Retinal pigment epithelial cell (primary cell): ENCODE results near the gene ERVMER34-1.
A peak's percentile ranks its signal among the peaks of the same experiment; 100 is the strongest.

Experiments
- DNase-seq: peaks from one replicate; pipeline ENCODE4 v3.0.0-alpha.2; 2010; ENCODE audit warnings: low read depth
- H3K4me3 ChIP-seq: 2 replicates; pipeline ENCODE4 v1.5.1; 2011; ENCODE audit warnings: mild to moderate bottlenecking, low read length, control low read depth, moderate library complexity
- CTCF ChIP-seq: conservative IDR thresholded peaks from 2 replicates; pipeline ENCODE4 v1.5.1; 2011; ENCODE audit warnings: low read depth, low read length, control low read depth, inconsistent platforms

Gene ERVMER34-1

GRCh38 chr4:52750819-52751486 is at the start of gene ERVMER34-1:
Gene ERVMER34-1, minus strand, starts transcription at chr4:52751425. Its CDS starts 5,905 bp downstream, at chr4:52745520.
- TF ChIP-seq CTCF: no peak
- peak within 1 kb of the TSS; percentile 54 for H3K4me3 ChIP-seq
- DNase-seq: no peak

GRCh38 chr4:52799813-52800212 is 48.6 kb upstream of the ERVMER34-1 start:
- TF ChIP-seq CTCF: no peak
- H3K4me3 ChIP-seq: no peak overlapping the region
- DNase-seq: no peak

GRCh38 chr4:52795533-52795932 is 44.3 kb upstream of the ERVMER34-1 start:
- DNase-seq: no peak
- no peak for TF ChIP-seq CTCF
- no peak overlapping the region for H3K4me3 ChIP-seq

GRCh38 chr4:52791936-52792335 is 40.7 kb upstream of the ERVMER34-1 start:
- TF ChIP-seq CTCF: no peak
- DNase-seq: no peak
- H3K4me3 ChIP-seq: no peak overlapping the region

GRCh38 chr4:52789774-52790173 is 38.5 kb upstream of the ERVMER34-1 start:
- no peak overlapping the region for H3K4me3 ChIP-seq
- no peak for TF ChIP-seq CTCF
- no peak for DNase-seq

- peak overlapping the region; percentile 19 for H3K4me3 ChIP-seq
- DNase-seq: peak; percentile 73
- TF ChIP-seq CTCF: no peak
Measured at GRCh38 chr4:52788806-52789205, 37.6 kb upstream of the ERVMER34-1 start.

- no peak for TF ChIP-seq CTCF
- no peak for DNase-seq
- H3K4me3 ChIP-seq: no peak overlapping the region
Measured at GRCh38 chr4:52783069-52783468, 31.8 kb upstream of the ERVMER34-1 start.
